ENCODE measurements around the gene RXFP4.

DNA sequence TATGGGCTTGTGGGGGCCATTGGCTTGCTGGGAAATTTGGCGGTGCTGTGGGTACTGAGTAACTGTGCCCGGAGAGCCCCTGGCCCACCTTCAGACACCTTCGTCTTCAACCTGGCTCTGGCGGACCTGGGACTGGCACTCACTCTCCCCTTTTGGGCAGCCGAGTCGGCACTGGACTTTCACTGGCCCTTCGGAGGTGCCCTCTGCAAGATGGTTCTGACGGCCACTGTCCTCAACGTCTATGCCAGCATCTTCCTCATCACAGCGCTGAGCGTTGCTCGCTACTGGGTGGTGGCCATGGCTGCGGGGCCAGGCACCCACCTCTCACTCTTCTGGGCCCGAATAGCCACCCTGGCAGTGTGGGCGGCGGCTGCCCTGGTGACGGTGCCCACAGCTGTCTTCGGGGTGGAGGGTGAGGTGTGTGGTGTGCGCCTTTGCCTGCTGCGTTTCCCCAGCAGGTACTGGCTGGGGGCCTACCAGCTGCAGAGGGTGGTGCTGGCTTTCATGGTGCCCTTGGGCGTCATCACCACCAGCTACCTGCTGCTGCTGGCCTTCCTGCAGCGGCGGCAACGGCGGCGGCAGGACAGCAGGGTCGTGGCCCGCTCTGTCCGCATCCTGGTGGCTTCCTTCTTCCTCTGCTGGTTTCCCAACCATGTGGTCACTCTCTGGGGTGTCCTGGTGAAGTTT, 550 bp downstream of the RXFP4 start:
- TF ChIP-seq, protein P1, sequence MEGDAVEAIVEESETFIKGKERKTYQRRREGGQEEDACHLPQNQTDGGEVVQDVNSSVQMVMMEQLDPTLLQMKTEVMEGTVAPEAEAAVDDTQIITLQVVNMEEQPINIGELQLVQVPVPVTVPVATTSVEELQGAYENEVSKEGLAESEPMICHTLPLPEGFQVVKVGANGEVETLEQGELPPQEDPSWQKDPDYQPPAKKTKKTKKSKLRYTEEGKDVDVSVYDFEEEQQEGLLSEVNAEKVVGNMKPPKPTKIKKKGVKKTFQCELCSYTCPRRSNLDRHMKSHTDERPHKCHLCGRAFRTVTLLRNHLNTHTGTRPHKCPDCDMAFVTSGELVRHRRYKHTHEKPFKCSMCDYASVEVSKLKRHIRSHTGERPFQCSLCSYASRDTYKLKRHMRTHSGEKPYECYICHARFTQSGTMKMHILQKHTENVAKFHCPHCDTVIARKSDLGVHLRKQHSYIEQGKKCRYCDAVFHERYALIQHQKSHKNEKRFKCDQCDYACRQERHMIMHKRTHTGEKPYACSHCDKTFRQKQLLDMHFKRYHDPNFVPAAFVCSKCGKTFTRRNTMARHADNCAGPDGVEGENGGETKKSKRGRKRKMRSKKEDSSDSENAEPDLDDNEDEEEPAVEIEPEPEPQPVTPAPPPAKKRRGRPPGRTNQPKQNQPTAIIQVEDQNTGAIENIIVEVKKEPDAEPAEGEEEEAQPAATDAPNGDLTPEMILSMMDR (IDR thresholded peaks at IDR 0.05), result no peak
- no peak for TF ChIP-seq POLR2A (IDR thresholded peaks at IDR 0.05)
